Heart left ventricle (tissue), 16 donors: ENCODE results near the gene TDRD10. TPM values are rescaled to one million over a fixed set of nuclear protein-coding genes. Genes with fewer than 3 reads are reported as not detected.

Experiments used
- ATAC-seq, 4 donors: fragments of 200-7000 bp; cut with Tn5 transposase; one replicate each; pipeline ENCODE4 v1.9.1; 2020 to 2022; ENCODE audit warnings: moderate library complexity in 4 of 4, mild to moderate bottlenecking in 3 of 4, moderate number of reproducible peaks in 1 of 4
- DNase-seq, 5 donors: peaks; one replicate each; pipeline ENCODE4 v3.0.0-alpha.2; 2020
- H3K27ac ChIP-seq, 12 donors: fragments of 200-600 bp; sonication (generic) in 4 of 12; one replicate each; pipeline versions ENCODE4 v1.5.0 to v1.8.0; 2016 to 2022; ENCODE audit warnings: mild to moderate bottlenecking in 2 of 12
- H3K27me3 ChIP-seq, 9 donors: fragments of 200-600 bp; sonication (generic) in 2 of 9; one replicate each; pipeline versions ENCODE4 v1.5.1 to v1.8.0; 2016 to 2022; ENCODE audit warnings: mild to moderate bottlenecking in 3 of 9
- H3K36me3 ChIP-seq, 9 donors: fragments of 200-600 bp; sonication (generic) in 2 of 9; one replicate each; pipeline versions ENCODE4 v1.5.0 to v1.8.0; 2018 to 2022; ENCODE audit warnings: mild to moderate bottlenecking in 2 of 9
- H3K4me1 ChIP-seq, 12 donors: fragments of 200-600 bp; sonication (generic) in 4 of 12; one replicate each; pipeline versions ENCODE4 v1.5.0 to v1.8.0; 2016 to 2022; ENCODE audit warnings: mild to moderate bottlenecking in 3 of 12
- H3K4me3 ChIP-seq, 12 donors: fragments of 200-600 bp; sonication (generic) in 4 of 12; one replicate each; pipeline versions ENCODE4 v1.5.0 to v1.8.0; 2017 to 2022; ENCODE audit warnings: mild to moderate bottlenecking in 9 of 12, moderate library complexity in 4 of 12
- H3K9me3 ChIP-seq, 12 donors: fragments of 200-600 bp; sonication (generic) in 4 of 12; one replicate each; pipeline versions ENCODE4 v1.5.0 to v1.8.0; 2016 to 2022; ENCODE audit warnings: mild to moderate bottlenecking in 1 of 12
- CTCF ChIP-seq, 12 donors: fragments of 200-600 bp; sonication (generic) in 4 of 12; IDR thresholded peaks; one replicate each; pipeline versions ENCODE4 v1.5.0 to v1.8.0; 2018 to 2022; ENCODE audit warnings: antibody characterized with exemption in 12 of 12, mild to moderate bottlenecking in 5 of 12
- POLR2A ChIP-seq, 2 donors: fragments of 450-650 bp; IDR thresholded peaks; one replicate each; pipeline ENCODE4 v1.6.1; 2017; ENCODE audit warnings: antibody characterized with exemption in 2 of 2, mild to moderate bottlenecking in 2 of 2, moderate library complexity in 2 of 2
- WGBS, 4 donors: extraction: QIAGEN DNeasy Blood & Tissue Kit in 2 of 4; methylation state at CpG; one replicate each; pipeline versions ENCODE4 v1.1.5 to v1.1.7; 2013 to 2018; 5-methylcytosine and 5-hydroxymethylcytosine counted together
- intact Hi-C, 10 donors: fragments of 100-400 bp; cut with DNase I; formaldehyde crosslinking; loops; one replicate each; pipeline versions ENCODE4 v1.11.1 to v1.14.2; 2022
- long read RNA-seq, 3 donors: library from polyadenylated mRNA; unstranded; transcript quantifications; one replicate each; pipeline ENCODE4 v2.0.0, GENCODE V29; 2020 to 2021
- polyA plus RNA-seq, 2 donors: library from polyadenylated mRNA; stranded (reverse); fragments of 200-250 nt; gene quantifications; one replicate each; pipeline ENCODE4 v1.2.3, GENCODE V29; 2013
- total RNA-seq, 9 donors: library from RNA; depleted of rRNA in 2 of 9; stranded (reverse); fragments of >200 nt in 2 of 9; fragmentation: NEBNext Ultra II Directional in 3 of 9; extraction: Animal tissue kit (Norgen Biotek cat#: 25700) in 3 of 9; gene quantifications; one replicate each; pipeline versions ENCODE4 v1.1.0 to v1.2.4, GENCODE V29; 2016 to 2023
- donor health status: ischemic (EF 13 %, LVEDD 7.1; RV severe dilation, severe dysfunction).
- donor health status: healthy with polysubstance abuse.
- donor health status: DM: no; HTN: yes; CAD: no.
- donor health status: DM: no; HTN: no; CAD: no.
- donor health status: ischemic (EF 25% LVEDD 6.9; RV normal size, moderate dysfunction).
- donor health status: ischemic (EF 25% LVEDD 5.7; RV mildly dilated, moderate dysfunction).
- donor health status: healthy.
- donor health status: DM: yes; HTN: yes; CAD: no.
- donor health status: ischemic (EF 35%, LVEDD 5.7; RV mildly dilated, moderate dysfunction).
- donor health status: nonischemic (EF 11% LVEDD 7.7; RV severe dilation, severe dysfunction).
- donor health status: DM: yes; HTN: yes; CAD: no.
- donor health status: PGD.
- donor health status: ischemic (EF 29% LVEDD 5.4; RV normal size, mild dysfunction).
- donor health status: nonischemic (EF 23%, LVEDD 6.1; RV moderate dilation, normal function).

Gene TDRD10
- 1 to 10 TPM in 8 of 9 donors, under 1 TPM in 1; 0.71 to 3.4 (median 1.8) TPM for total RNA-seq
- polyA plus RNA-seq: 1 to 10 TPM; 2.9 to 3.0 TPM
- long read RNA-seq, donor 1, partial matches to known transcripts: 0 of 4 reads
- long read RNA-seq, donor 1, other reads (novel, unspliced or antisense): 4 of 4 reads
- long read RNA-seq, donor 2, partial matches to known transcripts: 0 of 7 reads
- long read RNA-seq, donor 2, other reads (novel, unspliced or antisense): 4 of 7 reads
- long read RNA-seq, donor 3, partial matches to known transcripts: 0 of 3 reads
- long read RNA-seq, donor 3, other reads (novel, unspliced or antisense): 3 of 3 reads

GRCh38 chr1:154502066-154502743 lies at the start of gene TDRD10, which contains the start of gene SHE:
TSS of gene TDRD10 (plus strand) at chr1:154502219. CDS start at chr1:154506904, 4,685 bp downstream.
TSS of gene SHE (minus strand) at chr1:154502412. CDS start at chr1:154502026, 386 bp downstream.
- Histone ChIP-seq H3K27me3 (peaks cover 0 to 55% (median 23%) of the 10 kb centered on the region in 9 donors), H3K4me3 (peak within 1 kb of the TSS; percentile 43 to 78 (median 64)), H3K9me3 (peaks cover 0 to 16% (median 0%) of the 10 kb centered on the region in 12 donors), H3K4me1 (peaks cover 0 to 23% (median 5%) of the 10 kb centered on the region in 12 donors), H3K36me3 (peaks cover 0 to 19% (median 4%) of the 10 kb centered on the region in 9 donors), H3K27ac (peak within 1 kb of the TSS; percentile 72 to 94 (median 88))
- ATAC-seq (peak; percentile 24 to 82 (median 78)), DNase-seq (peak; percentile 65 to 77 (median 68))
- intact Hi-C loops: loop anchor here in 1 of 10 donors (2.0 kb wide), 1 partner anchor 17 kb away; no protein-coding TSS in a partner anchor
- 2 to 10% (median 3%) methylated on average over 14 to 90 of the region's 90 CpGs for WGBS, 4 donors
- TF ChIP-seq CTCF (IDR thresholded peaks at IDR 0.05) (peak in 1 of 12 donors; percentile 8), POLR2A (IDR thresholded peaks at IDR 0.05) (peak in 1 of 2 donors; percentile 39)

GRCh38 chr1:154453161-154453560 lies 48.9 kb upstream of the TDRD10 start:
- intact Hi-C loops: loop anchor here in 1 of 10 donors (5.0 kb wide), 1 partner anchor 46 kb away; the partner anchor contains the start of gene IL6R
- Histone ChIP-seq H3K27ac (peak overlapping the region in 2 of 12 donors; percentile 15 to 71), H3K4me3 (no peak overlapping the region), H3K36me3 (peaks cover 0 to 62% (median 38%) of the 10 kb centered on the region in 9 donors), H3K9me3 (no peaks in the 10 kb centered on the region), H3K4me1 (peaks cover 0 to 44% (median 8%) of the 10 kb centered on the region in 12 donors), H3K27me3 (no peaks in the 10 kb centered on the region)
- DNase-seq (no peak), ATAC-seq (peak in 2 of 4 donors; percentile 6 to 7)
- TF ChIP-seq CTCF (IDR thresholded peaks at IDR 0.05) (no peak), POLR2A (IDR thresholded peaks at IDR 0.05) (no peak)
- 81 to 90% (median 86%) methylated on average over 5 of the region's 5 CpGs for WGBS, 4 donors

GRCh38 chr1:154453574-154454352 lies 48.3 kb upstream of the TDRD10 start:
- Histone ChIP-seq H3K9me3 (no peaks in the 10 kb centered on the region), H3K4me1 (peaks cover 0 to 44% (median 8%) of the 10 kb centered on the region in 12 donors), H3K4me3 (no peak overlapping the region), H3K27me3 (no peaks in the 10 kb centered on the region), H3K36me3 (peaks cover 0 to 62% (median 35%) of the 10 kb centered on the region in 9 donors), H3K27ac (peak overlapping the region in 2 of 12 donors; percentile 15 to 71)
- TF ChIP-seq CTCF (IDR thresholded peaks at IDR 0.05): no peak
- TF ChIP-seq POLR2A (IDR thresholded peaks at IDR 0.05): no peak
- WGBS, 4 donors: 60 to 74% (median 67%) methylated on average over 5 of the region's 5 CpGs
- intact Hi-C loops: loop anchor here in 1 of 10 donors (5.0 kb wide), 1 partner anchor 46 kb away; the partner anchor contains the start of gene IL6R
- DNase-seq (no peak), ATAC-seq (peak; percentile 45 to 82 (median 76))
